Measurements from ENCODE around the gene GREB1L.
"Not testable (repeated sequence)": the region's sequence is repeated elsewhere in the genome, so short reads cannot be mapped to it uniquely, and the experiment has no call there.

Gene GREB1L

DNA sequence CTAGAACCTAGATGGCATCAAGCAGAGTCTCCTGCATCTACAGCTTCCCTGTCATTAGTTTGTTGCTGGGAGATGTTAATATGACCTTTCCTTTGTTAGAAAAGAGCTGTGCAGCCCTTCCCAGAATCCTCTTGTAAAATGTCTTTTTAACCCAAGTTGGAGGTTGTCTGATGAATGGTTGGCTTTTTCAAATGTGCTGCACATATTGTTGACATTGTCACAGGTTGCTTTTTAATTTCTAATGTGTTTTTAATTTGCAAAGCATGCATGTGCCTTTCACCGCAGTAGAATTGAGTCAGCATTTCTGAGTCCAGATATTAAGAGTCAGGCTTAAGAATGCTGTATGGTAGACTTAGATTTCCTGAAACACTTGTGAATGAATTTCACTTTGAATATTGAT is 120.8 kb downstream of the GREB1L start:
- no peak for DNase-seq (ENCODE audit: low read depth in 2 of 3, low spot score in 1 of 3)

DNA sequence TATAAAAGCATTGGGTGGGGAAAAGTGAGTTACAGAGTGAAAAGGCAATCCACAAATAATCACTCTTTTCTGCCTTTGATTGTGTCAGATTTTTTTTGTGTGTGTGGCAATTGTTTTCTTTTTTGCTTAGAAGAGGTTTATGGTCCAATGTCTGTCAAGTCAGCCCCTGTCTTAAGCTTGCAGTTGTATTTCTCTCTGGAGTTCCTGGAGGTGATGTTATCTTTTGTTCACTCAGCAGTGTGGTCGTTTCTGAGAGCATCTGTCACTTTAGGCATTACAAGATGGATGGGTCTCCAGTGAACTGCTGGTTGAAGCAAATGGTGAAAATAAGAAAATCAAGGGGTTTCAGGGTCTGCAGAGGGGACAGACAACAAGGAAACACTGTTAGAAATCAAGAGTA is 121.3 kb downstream of the GREB1L start:
- no peak for DNase-seq (ENCODE audit: low read depth in 2 of 3, low spot score in 1 of 3)

DNA sequence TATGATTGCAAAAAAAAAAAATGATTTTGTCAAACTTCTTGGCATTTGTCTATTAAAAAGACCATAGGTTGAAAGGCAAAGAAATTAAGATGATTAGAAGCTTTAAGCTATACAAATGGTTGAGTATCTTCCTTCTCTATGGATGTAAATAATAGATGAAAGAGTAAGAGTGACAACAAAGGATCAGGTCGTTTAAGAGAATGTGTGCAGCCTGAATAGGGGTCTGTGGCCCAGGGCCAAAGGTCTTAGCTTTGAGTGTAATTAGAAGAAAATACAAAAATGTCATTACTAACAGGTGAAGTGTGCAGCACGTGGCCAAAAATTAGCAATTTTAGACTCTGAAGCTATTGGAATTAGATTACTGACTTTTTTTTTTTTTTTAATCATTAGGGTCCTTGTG is 122.4 kb downstream of the GREB1L start:
- DNase-seq (ENCODE audit: low read depth in 2 of 3, low spot score in 1 of 3) = no peak

DNA sequence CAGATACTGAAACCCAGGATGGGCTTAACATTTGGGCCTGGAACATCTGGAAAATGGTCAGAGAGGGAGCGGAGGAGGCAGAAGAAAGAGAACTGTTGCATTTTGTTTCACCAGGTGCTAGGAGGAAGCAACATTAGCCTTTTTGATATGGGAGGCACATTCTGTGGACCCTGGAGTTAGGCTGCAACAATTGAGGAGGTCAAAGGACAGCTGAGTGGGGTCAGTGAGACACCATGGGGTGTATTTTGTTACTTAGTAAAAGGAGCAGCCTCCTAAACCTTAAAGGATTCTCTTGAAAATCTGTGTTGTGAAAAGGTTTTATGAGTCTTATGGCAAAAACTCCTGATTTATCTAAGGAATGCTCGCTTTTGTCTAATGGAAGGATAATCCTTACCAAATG is 124.9 kb downstream of the GREB1L start:
- DNase-seq (ENCODE audit: low read depth in 2 of 3, low spot score in 1 of 3) = no peak

DNA sequence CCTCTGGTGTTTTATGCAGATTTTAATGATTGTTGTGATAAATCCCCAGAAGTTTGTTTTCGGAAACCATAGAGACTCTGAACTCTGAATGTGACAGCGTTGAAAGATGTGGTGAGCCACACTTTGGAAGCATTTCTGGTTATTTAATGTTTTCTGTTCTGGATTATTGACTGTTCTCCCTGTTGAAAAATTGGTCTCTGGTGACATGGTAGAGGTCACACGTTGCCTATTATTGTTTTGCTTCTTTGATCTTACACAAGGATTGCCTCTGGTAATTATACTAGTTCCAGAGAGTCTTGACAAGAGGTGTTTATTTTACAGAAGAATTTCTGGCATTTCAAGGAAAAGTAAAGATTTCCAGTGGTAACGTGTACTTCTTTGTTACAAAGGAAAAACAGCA is 127.1 kb downstream of the GREB1L start:
- DNase-seq (ENCODE audit: low read depth in 2 of 3, low spot score in 1 of 3) = no peak

DNA sequence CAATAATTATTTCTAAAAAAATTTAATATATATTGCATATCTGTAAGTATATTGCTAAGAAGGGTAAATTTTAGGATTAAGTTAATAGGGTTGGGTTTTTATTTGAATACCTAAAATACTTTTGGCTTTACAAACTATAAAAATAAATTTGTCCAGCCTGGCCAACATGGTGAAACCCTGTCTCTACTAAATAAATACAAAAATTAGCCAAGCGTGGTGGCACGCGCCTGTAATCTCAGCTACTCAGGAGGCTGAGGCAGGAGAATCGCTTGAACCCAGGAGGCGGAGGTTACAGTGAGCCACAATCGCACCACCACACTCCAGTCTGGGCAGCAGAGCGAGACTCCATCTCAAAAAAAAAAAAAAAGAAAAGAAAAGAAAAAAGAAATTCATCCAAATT is 127.6 kb downstream of the GREB1L start:
- DNase-seq (ENCODE audit: low read depth in 2 of 3, low spot score in 1 of 3) = not testable (repeated sequence)

DNA sequence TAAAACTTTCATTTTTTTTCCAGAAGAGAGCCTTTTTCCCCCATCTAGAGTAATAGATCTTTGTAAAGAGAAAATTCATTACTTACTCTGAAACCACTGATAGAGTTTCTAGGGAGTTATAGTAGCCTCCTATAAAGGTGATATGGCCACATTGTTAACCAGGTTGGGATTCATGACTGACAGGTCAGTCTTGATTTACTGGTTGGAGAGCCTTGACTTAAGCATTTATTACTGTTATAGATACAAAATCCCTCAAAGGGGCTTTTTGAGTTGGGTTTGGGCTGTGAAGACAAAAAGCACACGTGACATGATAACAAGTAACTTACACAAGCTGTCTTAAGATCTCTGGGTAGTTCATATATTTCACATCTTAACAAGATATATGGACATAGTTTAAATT is 141.0 kb downstream of the GREB1L start:
- DNase-seq (ENCODE audit: low read depth in 2 of 3, low spot score in 1 of 3) = no peak

DNA sequence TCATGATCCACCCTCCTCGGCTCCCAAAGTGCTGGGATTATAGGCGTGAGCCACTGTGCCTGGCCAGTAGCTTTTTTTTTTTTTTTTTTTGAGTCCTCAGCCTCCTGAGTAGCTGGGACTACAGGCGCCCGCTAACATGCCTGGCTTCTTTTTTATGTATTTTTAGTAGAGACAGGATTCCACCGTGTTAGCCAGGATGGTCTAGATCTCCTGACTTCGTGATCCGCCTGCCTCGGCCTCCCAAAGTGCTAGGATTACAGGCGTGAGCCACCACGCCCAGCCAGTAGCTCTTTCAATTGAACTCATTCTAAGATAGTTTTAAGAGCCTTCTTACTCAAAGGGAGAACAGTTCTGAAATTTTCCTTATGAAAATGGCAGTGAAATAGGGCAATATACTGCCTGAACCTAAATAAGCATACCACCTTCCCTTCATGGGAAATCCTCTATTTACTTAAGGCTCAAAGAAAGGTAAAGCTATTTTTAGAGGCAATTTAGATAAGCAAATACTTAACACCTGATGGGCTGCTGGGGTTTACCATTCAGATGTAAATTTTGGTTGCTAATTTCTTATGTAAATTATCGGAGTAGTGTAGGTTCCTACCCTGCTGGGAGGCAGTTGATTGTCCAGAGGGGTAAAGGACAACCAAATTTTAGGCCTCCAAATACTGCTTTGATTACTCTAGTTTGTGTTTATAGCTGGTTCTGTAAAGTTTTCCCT is 144.7 kb downstream of the GREB1L start:
- DNase-seq (ENCODE audit: low read depth in 2 of 3, low spot score in 1 of 3) = no peak

DNA sequence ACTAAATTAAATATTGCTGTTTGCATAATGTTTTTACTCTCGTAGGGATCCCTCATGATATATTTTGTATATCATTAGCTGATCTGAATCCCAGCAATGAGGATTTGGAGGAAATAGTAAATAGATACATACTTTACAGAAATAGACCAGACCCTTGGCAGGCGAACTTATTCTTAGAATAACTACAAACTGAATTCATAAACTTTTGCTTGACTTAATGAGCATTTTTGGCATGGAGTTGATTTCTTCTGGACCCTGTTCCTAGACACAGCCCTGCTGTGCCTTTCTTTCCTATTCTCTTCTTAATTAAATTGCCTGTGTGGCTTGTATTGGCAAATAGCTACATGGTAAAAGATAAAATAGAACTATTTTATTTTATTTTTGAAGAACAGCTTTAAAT is 145.9 kb downstream of the GREB1L start:
- no peak for DNase-seq (ENCODE audit: low read depth in 2 of 3, low spot score in 1 of 3)

DNA sequence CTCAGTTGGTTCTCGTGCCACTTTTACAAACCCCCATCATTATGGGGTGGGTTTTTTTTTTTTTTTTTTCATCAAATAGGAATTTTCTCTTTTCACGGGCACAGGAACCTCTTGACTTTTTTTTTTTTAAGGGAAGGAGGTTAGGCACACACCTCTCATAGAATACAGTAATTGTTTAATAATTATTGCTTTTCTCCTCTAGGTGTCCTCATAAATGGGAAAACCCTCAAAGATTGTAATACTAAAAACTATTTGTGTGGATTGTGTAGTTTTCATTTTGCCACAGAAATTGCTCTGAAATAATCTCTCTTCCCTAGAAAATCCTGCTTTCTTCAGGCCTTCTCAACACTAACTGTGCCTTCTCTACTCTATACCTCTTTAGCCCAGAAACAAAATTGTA is 147.3 kb downstream of the GREB1L start:
- DNase-seq (ENCODE audit: low read depth in 2 of 3, low spot score in 1 of 3) = no peak

DNA sequence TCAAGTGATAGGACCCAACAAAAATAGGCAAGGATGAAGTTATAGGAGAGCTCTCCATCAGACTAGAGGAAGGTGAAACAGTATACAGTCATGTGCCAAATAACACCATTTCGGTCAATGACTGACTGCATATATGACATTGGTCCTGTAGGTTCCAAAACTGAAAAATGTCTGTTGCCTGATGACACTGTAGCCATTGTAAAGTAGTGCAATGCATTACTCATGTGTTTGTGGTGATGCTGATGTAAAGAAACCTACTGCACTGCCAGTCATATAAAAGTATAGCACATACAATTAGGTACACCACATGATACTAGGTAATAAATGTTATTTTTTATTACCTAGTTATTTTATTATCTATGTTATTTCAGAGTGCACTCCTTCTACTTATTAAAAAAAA is 147.9 kb downstream of the GREB1L start:
- no peak for DNase-seq (ENCODE audit: low read depth in 2 of 3, low spot score in 1 of 3)

DNA sequence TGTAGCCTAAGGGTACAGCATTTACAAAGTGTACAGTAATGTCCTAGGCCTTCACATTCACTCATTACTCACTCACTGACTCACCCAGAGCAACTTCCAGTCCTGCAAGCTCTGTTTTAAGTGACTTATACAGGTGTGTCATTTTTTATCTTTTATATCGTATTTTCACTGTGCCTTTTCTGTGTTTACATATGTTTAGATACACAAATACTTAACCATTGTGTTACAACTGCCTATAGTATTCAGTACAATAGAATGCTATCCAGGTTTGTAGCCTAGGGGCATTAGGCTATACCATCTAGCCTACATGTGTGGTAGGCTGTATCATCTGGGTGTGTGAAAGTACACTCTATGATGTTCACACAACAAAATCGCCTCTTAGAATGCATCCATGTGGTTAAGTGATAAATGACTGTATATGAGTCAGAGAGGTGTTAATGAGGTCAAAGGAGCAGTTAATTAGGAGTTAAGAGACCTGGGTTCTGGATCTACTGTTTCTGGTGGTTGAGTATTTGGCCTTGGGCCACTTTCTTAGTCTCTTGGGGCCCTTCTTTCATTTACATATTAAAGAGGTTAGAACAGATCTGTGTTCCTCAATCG is 149.1 kb downstream of the GREB1L start:
- DNase-seq (ENCODE audit: low read depth in 2 of 3, low spot score in 1 of 3) = no peak

DNA sequence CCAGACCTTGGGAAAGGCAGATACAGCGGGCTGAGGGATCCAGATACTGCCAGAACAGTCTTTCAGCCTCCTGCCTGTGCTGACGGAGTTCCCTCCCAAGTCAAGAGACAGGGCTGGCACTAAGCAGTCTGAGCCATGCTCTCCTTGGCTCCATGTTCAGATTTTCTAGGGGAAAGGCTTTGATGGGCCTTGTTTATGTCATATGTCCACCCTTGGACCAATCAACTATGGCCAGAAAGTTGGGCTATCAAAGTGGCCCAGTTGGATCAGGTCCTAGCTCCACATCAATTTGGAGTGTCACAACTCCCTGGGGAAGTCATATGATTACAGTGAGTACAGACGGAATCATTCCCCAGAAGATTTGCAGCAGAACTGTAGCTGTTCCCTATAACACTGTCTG is 152.0 kb downstream of the GREB1L start:
- no peak for DNase-seq (ENCODE audit: low read depth in 2 of 3, low spot score in 1 of 3)

DNA sequence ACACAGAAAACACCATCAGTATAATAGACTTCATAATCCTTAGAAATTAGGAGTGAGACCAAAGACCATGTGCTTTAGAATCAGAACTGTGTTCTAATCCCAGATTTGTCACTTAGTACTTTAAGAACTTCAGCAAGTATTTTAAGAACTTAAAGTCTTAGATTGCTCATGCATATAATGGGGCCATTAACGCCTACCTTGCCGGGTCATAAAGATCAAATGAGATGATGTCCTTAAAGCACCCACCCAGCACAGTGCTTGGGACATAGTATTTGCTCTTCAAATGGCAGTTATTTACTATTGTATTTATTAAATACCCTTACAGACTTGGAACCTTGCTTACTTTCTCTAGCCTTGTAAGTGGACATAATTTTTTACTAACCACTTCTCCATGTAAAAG is 156.1 kb downstream of the GREB1L start:
- DNase-seq (ENCODE audit: low read depth in 2 of 3, low spot score in 1 of 3) = no peak

DNA sequence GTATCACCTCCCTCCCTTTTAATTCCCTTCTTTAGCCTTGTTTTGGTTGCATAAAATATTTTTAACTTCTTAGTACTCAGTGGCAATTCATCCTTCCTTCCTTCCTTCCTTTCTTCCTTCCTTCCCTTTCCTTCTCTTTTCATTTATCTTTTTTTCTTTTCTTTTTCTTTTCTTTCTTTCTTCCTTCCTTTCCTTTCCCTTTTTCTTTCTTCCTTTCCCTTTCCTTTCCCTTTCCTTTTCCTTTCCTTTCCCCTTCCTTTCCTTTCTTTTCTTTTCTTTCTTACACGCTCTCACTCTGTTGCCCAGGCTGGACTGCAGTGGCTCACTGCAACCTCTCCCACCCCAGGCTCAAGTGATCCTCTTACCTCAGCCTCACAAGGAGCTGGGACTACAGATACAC is 160.2 kb downstream of the GREB1L start:
- no peak for DNase-seq (ENCODE audit: low read depth in 2 of 3, low spot score in 1 of 3)

DNA sequence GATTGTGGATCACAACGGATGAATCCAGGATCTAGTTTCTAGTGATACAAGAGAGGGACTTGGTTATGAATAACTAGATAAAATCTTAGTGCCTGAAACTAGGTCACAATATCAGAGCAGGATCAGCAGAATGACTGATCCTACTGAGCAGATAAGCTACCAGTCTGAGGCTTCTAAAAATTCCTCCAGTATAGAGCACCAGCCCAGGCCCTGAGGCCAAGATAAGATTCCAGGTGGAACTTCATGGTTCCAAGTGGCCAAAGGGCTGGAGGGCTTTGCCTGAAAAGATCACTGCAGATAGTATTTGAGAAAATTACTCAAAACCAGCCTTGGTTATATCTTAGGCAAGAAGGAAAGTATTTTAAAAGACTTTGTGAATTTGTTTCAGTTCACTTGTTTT is 162.4 kb downstream of the GREB1L start:
- DNase-seq (ENCODE audit: low read depth in 2 of 3, low spot score in 1 of 3) = no peak

DNA sequence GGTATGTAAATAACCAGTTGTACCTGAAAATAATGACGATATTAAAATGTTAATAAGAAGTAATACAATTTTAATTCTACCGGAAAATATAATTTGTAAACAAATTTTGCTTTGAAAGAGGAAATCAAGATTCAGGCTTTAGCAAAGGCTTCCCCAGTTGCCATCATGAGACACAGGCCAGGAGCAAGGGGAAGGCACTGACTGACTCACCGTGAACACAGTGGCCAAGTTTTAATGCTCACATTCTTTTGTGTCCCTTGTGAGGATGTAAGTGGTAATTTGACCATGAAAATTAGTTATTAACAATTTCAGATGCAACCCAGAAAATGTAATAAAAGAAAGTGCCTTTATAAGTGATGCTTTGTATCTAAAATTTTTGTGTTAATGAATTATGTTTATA is 164.1 kb downstream of the GREB1L start:
- DNase-seq (ENCODE audit: low read depth in 2 of 3, low spot score in 1 of 3) = no peak

DNA sequence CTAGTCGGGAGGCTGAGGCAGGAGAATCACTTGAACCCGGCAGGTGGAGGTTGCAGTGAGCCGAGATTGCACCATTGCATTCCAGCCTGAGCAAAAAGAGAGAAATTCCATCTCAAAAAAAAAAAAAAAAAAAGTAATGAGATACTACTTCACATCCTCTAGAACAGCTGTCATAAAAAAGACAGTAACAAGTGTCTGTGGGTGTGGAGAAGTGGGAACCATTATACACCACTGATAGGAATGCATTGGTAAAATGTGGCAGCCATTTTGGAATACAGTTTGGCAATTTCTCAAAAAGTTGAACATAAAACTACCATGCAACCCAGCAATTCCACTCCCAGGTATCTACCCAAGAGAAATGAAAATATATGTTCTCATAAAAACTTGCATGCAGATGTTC is 166.6 kb downstream of the GREB1L start:
- no peak for DNase-seq (ENCODE audit: low read depth in 2 of 3, low spot score in 1 of 3)

DNA sequence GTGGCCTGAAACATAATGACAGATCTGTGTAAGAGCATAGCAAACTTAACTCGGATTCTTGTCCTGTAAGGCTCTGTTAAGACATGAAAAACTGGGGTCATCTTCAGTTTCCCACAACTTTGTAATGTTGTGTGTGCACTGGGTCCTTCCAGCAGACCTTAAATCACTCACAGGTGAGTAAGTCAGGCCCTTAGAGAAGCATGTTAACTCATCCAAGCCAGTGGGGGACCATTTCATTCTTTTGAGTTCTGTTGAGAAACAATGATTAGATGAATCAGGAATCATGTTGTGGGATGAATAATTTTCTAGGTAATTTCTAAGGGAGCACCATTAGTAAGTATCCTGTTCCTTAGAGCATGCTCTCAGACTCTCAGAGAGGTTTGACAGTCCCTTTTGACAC is 191.4 kb downstream of the GREB1L start:
- no peak for DNase-seq (ENCODE audit: low read depth in 2 of 3, low spot score in 1 of 3)

DNA sequence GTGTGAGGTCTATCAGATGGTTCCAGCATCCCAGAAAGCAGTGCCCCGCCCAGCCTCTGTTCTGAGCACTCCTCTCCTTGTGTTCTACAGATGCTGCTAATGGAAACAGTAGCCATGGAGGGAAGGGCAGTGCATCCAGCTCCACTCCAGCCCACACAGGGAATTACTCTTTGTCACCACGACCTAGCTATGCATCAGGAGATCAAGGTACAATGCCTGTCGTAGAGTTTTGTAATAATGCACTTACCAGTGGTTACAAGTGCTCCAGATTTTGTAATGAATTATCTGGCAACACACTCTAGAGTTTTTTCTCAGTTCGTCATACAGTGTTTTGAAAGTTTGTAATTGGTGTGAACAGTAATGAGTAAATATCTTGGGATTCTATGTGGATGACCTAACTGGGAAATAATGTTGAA is 197.4 kb downstream of the GREB1L start:
- DNase-seq (ENCODE audit: low read depth in 2 of 3, low spot score in 1 of 3) = no peak

DNA sequence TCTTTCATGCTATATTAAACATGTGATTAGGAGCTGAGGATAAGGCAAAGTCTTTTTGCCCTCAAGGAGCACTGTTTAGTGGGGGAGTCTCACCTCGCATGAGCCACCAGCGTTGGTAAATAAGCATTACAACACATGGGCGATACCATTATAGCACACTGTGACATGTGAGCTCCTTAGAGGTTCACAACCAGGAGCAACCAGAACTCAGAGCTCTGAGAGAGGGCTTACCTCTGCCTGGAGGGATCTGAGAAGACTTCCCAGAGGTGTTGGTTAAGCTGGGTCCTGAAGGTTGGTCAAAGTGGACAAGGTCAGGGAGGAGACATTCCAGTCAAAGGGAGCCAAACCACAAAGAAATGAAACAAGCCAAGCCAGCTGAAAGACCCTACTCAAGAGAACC is 199.6 kb downstream of the GREB1L start:
- no peak for DNase-seq (ENCODE audit: low read depth in 2 of 3, low spot score in 1 of 3)

DNA sequence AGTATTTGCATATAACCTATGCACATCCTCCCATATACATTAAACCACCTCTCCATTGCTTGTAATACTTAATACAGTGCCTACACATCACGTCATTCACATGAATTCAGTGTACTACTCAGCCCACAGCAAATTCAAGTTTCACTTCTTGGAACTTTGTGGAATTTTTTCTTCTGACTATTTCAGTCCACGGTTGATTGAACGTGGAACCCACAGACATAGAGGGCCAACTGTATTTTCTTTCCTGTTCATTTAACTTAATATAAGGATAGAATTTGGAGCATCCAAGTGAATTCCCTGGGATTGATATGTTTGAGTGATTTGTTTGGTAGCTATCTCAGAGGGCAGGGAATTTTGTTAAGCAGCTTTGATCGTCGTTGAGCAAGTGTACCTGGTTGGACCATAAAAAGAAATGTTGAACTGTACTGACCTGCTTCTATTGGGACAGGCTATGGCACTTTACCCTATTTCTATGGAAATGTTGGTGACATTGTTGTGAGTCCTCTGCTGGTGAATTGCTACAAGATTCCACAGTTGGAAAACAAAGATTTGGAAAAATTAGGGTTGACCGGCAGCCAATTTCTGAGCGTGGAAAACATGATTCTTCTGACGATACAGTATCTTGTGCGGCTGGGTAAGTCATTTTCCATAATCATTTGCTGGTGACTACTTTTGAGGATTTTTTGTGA is 201.9 kb downstream of the GREB1L start:
- no peak for DNase-seq (ENCODE audit: low read depth in 2 of 3, low spot score in 1 of 3)
